Measurements from ENCODE around the gene PRKG1. TPM values are rescaled to one million over a fixed set of nuclear protein-coding genes. Genes with fewer than 3 reads are reported as not detected.

The PRKG1 gene
- total and polyA plus RNA-seq, 2 donors from 2014 or later = 3.6 to 14.8 TPM

DNA sequence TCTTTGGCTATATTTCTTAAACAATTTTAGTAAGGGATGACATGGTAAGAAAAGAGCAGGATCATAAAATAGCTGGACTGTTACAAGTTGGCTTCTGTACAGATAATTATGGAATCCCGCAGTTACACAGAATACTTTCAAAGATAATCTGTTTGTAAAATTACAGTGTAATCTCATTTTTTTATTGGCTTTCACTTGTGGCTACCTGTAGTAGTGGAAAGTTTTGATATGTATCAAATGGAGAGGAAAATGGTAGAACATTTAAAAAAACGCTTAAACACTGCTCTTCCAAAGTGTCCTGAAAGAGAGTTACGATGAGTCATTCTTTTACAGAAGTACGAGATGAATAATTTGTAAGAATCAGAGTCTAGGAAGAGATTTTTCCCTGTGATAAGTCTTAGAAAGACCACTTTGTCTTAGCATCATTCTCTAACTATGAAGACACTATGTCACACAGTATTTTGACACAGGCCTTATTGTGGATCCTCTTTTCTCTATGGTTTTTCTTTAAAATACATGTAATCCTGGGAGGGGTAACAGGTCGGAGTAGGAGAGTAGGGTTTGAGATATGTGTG lies 1024.8 kb downstream of the PRKG1 start:
- intact Hi-C loops (cut with DNase I) = no loop called here
- H3K27me3 ChIP-seq (ENCODE audit: control insufficient read depth, insufficient read depth, low read length) = no peaks in the 10 kb centered on the region
- no peak overlapping the region for H3K27ac ChIP-seq (ENCODE audit: low read depth in 2 of 2, low read length in 2 of 2)
- H3K4me1 ChIP-seq (ENCODE audit: control insufficient read depth in 2 of 3, insufficient read depth in 2 of 3, low read depth in 1 of 3, low read length in 3 of 3) = no peaks in the 10 kb centered on the region
- no peak overlapping the region for H3K4me3 ChIP-seq (ENCODE audit: low read length in 3 of 3)
- DNase-seq (no peak), FAIRE-seq (no peak)
- TF ChIP-seq, protein P1, sequence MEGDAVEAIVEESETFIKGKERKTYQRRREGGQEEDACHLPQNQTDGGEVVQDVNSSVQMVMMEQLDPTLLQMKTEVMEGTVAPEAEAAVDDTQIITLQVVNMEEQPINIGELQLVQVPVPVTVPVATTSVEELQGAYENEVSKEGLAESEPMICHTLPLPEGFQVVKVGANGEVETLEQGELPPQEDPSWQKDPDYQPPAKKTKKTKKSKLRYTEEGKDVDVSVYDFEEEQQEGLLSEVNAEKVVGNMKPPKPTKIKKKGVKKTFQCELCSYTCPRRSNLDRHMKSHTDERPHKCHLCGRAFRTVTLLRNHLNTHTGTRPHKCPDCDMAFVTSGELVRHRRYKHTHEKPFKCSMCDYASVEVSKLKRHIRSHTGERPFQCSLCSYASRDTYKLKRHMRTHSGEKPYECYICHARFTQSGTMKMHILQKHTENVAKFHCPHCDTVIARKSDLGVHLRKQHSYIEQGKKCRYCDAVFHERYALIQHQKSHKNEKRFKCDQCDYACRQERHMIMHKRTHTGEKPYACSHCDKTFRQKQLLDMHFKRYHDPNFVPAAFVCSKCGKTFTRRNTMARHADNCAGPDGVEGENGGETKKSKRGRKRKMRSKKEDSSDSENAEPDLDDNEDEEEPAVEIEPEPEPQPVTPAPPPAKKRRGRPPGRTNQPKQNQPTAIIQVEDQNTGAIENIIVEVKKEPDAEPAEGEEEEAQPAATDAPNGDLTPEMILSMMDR (IDR thresholded peaks at IDR 0.05; ENCODE audit: borderline replicate concordance, extremely low read depth, insufficient read depth) = no peak
- no peaks in the 10 kb centered on the region for H3K9me3 ChIP-seq (ENCODE audit: control insufficient read depth in 2 of 3, insufficient read depth in 1 of 3, low read length in 3 of 3)
- H3K36me3 ChIP-seq (ENCODE audit: control insufficient read depth in 2 of 3, insufficient read depth in 3 of 3, low read length in 3 of 3) = no peaks in the 10 kb centered on the region
- no peak overlapping the region for H3K9ac ChIP-seq (ENCODE audit: low read length in 3 of 3)

DNA sequence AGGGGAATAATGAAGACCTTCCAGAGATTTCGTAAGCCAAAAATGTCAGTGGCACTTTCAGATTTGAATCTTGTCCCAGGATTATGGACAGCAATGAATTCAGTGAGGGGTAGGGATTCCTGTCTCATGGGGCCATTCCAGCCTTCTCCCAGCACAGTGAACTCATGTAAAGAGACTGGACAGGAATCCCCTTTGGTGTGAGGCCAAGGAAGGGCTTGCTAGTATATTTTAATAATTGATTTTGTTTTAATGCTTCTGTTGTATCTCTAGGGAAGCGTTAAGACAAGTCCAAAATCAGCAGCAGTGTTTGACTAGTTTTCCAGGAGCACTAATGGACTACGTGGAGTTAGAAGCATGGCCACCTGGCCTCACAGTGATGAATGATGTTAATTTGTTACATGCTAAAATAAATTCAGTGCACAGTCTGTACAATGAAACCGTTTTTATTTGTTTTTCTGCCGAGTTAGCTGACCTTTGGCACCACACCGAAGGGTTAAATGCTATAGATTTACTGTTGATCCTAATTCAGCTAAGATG lies 1025.8 kb downstream of the PRKG1 start:
- TF ChIP-seq, protein P1 (IDR thresholded peaks at IDR 0.05; ENCODE audit: borderline replicate concordance, extremely low read depth, insufficient read depth) = no peak
- Histone ChIP-seq H3K4me3 (ENCODE audit: low read length in 3 of 3) (no peak overlapping the region), H3K27ac (ENCODE audit: low read depth in 2 of 2, low read length in 2 of 2) (no peak overlapping the region), H3K9me3 (ENCODE audit: control insufficient read depth in 2 of 3, insufficient read depth in 1 of 3, low read length in 3 of 3) (no peaks in the 10 kb centered on the region), H3K9ac (ENCODE audit: low read length in 3 of 3) (no peak overlapping the region), H3K36me3 (ENCODE audit: control insufficient read depth in 2 of 3, insufficient read depth in 3 of 3, low read length in 3 of 3) (no peaks in the 10 kb centered on the region), H3K27me3 (ENCODE audit: control insufficient read depth, insufficient read depth, low read length) (no peaks in the 10 kb centered on the region), H3K4me1 (ENCODE audit: control insufficient read depth in 2 of 3, insufficient read depth in 2 of 3, low read depth in 1 of 3, low read length in 3 of 3) (no peaks in the 10 kb centered on the region)
- intact Hi-C loops (cut with DNase I) = no loop called here
- FAIRE-seq = no peak
- DNase-seq = no peak

DNA sequence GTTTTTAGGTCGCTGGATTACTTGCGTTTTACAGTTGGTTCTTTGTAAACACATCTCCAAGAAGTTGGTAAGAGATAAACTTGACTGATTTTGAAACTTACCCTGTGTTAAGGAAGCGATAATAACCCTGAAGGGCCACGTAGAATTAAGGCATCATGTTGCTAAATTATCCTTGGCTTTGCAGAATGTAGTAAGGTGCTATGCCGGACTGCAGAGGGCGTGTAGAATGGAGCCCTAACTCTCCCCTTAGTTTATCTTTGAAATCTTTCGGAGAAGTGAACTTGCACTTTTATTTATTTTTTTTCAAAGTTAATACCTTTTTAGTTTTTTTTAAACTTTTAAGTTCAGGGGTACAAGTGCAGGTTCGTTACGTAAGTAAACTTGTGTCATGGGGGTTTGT lies 1031.0 kb downstream of the PRKG1 start:
- H3K27ac ChIP-seq (ENCODE audit: low read depth in 2 of 2, low read length in 2 of 2) = no peak overlapping the region
- DNase-seq (no peak), FAIRE-seq (no peak)
- TF ChIP-seq, protein P1 (IDR thresholded peaks at IDR 0.05; ENCODE audit: borderline replicate concordance, extremely low read depth, insufficient read depth) = no peak
- H3K9ac ChIP-seq (ENCODE audit: low read length in 3 of 3) = no peak overlapping the region
- no peak overlapping the region for H3K4me3 ChIP-seq (ENCODE audit: low read length in 3 of 3)
- intact Hi-C loops (cut with DNase I) = no loop called here
- no peaks in the 10 kb centered on the region for H3K4me1 ChIP-seq (ENCODE audit: control insufficient read depth in 2 of 3, insufficient read depth in 2 of 3, low read depth in 1 of 3, low read length in 3 of 3)
- no peaks in the 10 kb centered on the region for H3K9me3 ChIP-seq (ENCODE audit: control insufficient read depth in 2 of 3, insufficient read depth in 1 of 3, low read length in 3 of 3)
- H3K36me3 ChIP-seq (ENCODE audit: control insufficient read depth in 2 of 3, insufficient read depth in 3 of 3, low read length in 3 of 3) = no peaks in the 10 kb centered on the region
- H3K27me3 ChIP-seq (ENCODE audit: control insufficient read depth, insufficient read depth, low read length) = no peaks in the 10 kb centered on the region

DNA sequence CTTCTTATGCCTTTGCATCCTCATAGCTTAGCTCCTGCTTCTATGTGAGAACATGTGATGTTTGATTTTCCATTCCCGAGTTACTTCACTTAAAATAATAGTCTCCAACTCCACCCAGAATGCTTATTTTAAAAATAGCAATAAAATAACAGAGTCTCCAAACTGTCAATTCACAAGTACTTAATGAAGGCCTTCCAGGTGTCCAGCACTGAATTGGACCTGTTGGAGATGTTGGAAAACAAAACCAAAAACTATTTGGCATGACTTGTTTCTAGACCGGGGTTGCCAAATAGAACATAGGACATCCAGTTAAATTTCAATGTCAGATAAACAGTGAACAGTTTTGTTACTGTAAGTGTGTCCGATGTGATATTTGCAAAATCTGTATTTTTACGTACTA lies 1031.7 kb downstream of the PRKG1 start:
- intact Hi-C loops (cut with DNase I) = no loop called here
- Histone ChIP-seq H3K4me3 (ENCODE audit: low read length in 3 of 3) (no peak overlapping the region), H3K9me3 (ENCODE audit: control insufficient read depth in 2 of 3, insufficient read depth in 1 of 3, low read length in 3 of 3) (no peaks in the 10 kb centered on the region), H3K27ac (ENCODE audit: low read depth in 2 of 2, low read length in 2 of 2) (no peak overlapping the region), H3K9ac (ENCODE audit: low read length in 3 of 3) (no peak overlapping the region), H3K4me1 (ENCODE audit: control insufficient read depth in 2 of 3, insufficient read depth in 2 of 3, low read depth in 1 of 3, low read length in 3 of 3) (no peaks in the 10 kb centered on the region), H3K27me3 (ENCODE audit: control insufficient read depth, insufficient read depth, low read length) (no peaks in the 10 kb centered on the region), H3K36me3 (ENCODE audit: control insufficient read depth in 2 of 3, insufficient read depth in 3 of 3, low read length in 3 of 3) (no peaks in the 10 kb centered on the region)
- DNase-seq (no peak), FAIRE-seq (no peak)
- TF ChIP-seq, protein P1 (IDR thresholded peaks at IDR 0.05; ENCODE audit: borderline replicate concordance, extremely low read depth, insufficient read depth) = no peak
